Skeletal muscle satellite cell (primary cell): ENCODE data around the gene PTGIR.
"Not testable (repeated sequence)": the region's sequence is repeated elsewhere in the genome, so short reads cannot be mapped to it uniquely, and the experiment has no call there.

ENCODE experiments used
- H3K27me3 ChIP-seq: 2 replicates; pipeline ENCODE4 v1.7.0; 2013; ENCODE audit warnings: low read length; ENCODE audit not compliant: control insufficient read depth, insufficient read depth
- H3K36me3 ChIP-seq: 2 replicates; pipeline ENCODE4 v1.7.0; 2013; ENCODE audit warnings: mild to moderate bottlenecking, control low read depth, low read length; ENCODE audit not compliant: insufficient read depth
- H3K4me1 ChIP-seq: 2 replicates; pipeline ENCODE4 v1.7.0; 2013; ENCODE audit warnings: low read length; ENCODE audit not compliant: control insufficient read depth, insufficient read depth
- H3K4me2 ChIP-seq: 2 replicates; pipeline ENCODE4 v1.7.0; 2013; ENCODE audit warnings: mild to moderate bottlenecking, low read length
- H3K4me3 ChIP-seq: 2 replicates; pipeline ENCODE4 v1.7.0; 2013; ENCODE audit warnings: low read length
- H3K9ac ChIP-seq: 2 replicates; pipeline ENCODE4 v1.7.0; 2013; ENCODE audit warnings: mild to moderate bottlenecking, low read depth, low read length, moderate library complexity
- H3K9me3 ChIP-seq: replicated peaks from 2 replicates; pipeline ENCODE4 v1.7.0; 2013; ENCODE audit warnings: mild to moderate bottlenecking, control low read depth, low read length

The PTGIR gene

DNA sequence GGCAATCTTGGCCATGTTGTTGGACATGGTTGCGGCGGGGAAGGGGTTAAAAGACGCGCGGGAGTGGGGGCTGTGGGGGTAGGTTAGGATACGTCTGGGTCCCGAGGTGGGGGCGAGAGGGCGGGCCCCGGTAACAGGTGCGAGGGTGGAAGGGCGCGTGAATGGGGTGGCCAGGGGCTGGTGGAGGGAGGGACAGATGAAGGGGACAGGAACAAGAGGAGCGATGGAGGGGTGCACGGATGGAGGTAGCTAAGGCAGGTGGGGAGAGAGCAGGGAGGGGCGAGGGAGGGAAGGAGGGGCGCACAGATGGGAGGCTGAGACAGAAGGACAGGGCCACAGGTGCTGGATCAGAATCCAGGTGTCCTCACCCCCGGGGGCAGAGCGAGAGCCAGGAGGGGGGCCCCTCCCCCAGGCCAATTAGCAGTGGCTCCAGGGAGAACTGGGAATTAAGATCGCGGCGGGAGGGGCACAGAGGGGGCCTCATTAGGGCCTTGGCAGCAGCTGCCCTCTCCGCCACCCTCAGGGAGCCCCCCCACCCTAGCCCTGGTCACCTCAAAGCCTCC lies 9.8 kb upstream of the PTGIR start:
- H3K9me3 ChIP-seq = no peaks in the 10 kb centered on the region
- peaks cover 30% of the 10 kb centered on the region for H3K4me1 ChIP-seq
- H3K4me3 ChIP-seq = peak overlapping the region; percentile 60
- peak overlapping the region; percentile 81 for H3K4me2 ChIP-seq
- H3K36me3 ChIP-seq = no peaks in the 10 kb centered on the region
- no peak overlapping the region for H3K9ac ChIP-seq
- H3K27me3 ChIP-seq = peaks cover 30% of the 10 kb centered on the region

DNA sequence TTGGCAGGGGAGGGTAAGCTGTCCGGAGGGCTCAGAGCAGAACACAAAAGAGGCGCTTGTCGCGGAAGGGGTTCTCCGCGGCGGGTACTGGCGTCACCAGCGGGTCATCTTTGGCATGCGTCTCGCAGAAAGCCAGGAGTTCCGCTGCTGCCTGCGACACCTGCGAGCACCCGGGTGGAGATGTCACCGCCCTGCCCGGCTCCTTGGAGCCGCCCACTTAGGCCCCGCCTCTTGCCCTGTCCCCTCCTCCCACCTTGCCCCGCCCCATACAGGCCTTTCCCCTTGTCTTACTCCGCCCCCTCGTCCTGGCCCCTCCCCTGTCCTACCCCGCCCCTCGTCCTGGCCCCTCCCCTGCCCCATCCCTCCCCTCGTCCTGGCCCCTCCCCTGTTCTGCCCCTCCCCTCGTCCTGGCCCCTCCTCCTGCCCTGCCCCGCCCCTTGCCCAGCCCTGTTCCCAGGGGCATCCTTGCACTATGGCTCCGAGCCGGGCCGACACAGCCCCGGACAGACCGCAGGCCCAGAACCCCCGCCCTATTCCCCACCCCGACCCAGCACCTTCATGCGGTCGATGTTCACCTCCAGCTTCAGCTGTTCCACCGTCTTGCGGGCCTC lies 9.3 kb upstream of the PTGIR start:
- no peaks in the 10 kb centered on the region for H3K9me3 ChIP-seq
- H3K27me3 ChIP-seq = peaks cover 29% of the 10 kb centered on the region
- H3K9ac ChIP-seq = no peak overlapping the region
- H3K4me1 ChIP-seq = peaks cover 24% of the 10 kb centered on the region
- no peaks in the 10 kb centered on the region for H3K36me3 ChIP-seq
- H3K4me2 ChIP-seq = peak overlapping the region; percentile 81
- peak overlapping the region; percentile 61 for H3K4me3 ChIP-seq

DNA sequence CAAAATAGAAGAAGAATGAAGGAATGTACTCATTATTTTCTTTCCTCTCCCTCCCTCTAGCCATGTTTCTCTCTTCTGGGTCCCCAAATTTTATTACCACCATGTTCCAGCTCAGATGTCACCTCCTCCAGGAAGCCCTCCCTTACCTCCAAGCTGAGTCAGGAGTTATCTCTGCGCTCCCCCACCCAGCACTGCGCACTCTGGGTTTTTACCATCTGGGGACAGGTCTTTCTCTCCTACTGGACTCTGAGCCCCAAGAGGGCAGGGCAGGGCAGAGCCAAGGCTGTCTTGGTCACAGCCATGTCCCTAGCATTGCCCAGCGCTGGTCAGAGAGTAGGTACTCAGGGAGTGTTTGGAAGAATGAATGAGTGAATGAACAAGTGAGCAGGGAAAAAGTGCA lies 8.2 kb upstream of the PTGIR start:
- Histone ChIP-seq H3K9ac (no peak overlapping the region), H3K36me3 (no peaks in the 10 kb centered on the region), H3K4me3 (no peak overlapping the region), H3K4me2 (no peak overlapping the region), H3K4me1 (peaks cover 15% of the 10 kb centered on the region), H3K27me3 (peaks cover 25% of the 10 kb centered on the region), H3K9me3 (no peaks in the 10 kb centered on the region)

DNA sequence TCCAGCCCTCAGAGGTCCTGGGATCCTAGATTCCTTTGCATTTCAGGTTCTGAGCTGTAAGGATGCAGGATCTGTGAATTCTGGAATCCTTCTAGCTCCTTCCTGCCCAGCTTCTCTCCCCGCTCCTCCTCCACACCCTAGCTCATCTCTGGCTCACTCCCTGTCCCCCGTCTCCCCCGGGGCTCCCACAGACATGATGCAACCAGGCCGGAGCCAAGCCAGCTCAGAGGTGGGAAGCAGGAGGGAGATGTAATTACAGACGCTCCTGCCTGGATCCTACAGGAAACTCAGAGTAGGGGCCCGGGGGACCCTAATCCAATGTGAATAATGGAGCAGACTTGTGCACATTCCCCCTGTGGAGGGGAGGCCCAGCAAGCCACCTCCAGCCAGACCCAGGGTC lies 6.6 kb upstream of the PTGIR start:
- H3K9me3 ChIP-seq = no peaks in the 10 kb centered on the region
- no peak overlapping the region for H3K4me3 ChIP-seq
- peaks cover 15% of the 10 kb centered on the region for H3K4me1 ChIP-seq
- peaks cover 24% of the 10 kb centered on the region for H3K27me3 ChIP-seq
- H3K9ac ChIP-seq = no peak overlapping the region
- H3K36me3 ChIP-seq = no peaks in the 10 kb centered on the region
- H3K4me2 ChIP-seq = no peak overlapping the region

DNA sequence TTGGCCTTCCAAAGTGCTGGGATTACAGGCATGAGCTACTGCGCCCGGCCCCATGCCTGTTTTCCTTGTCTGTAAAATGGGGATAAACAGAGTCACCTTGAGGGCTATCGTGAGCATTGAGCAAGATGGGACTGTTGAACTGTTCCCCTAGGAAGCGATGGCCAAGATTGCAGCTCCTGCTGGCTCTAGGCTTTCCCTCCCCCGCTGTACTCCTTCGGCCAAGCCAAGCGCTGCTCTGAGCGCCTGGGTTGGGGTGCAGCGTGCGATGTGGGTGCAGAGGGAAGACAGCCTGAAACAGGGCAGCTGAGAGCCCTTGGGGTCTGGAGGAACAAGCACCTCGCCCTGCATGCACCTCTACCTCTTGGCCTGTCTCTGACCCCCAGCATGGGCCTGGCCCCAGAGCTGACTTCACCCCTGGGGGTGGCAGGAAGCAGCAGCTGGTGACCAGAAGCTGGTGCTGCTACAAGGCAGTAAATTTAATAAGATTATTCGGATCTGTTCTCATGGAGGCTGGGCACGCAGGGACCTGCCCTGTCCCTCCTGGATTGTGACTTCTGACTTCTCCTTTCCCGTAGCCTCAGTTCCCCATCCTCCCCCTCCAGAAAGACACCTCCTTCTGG lies 5.8 kb upstream of the PTGIR start:
- Histone ChIP-seq H3K4me3 (no peak overlapping the region), H3K27me3 (peaks cover 18% of the 10 kb centered on the region), H3K4me1 (peaks cover 16% of the 10 kb centered on the region)

DNA sequence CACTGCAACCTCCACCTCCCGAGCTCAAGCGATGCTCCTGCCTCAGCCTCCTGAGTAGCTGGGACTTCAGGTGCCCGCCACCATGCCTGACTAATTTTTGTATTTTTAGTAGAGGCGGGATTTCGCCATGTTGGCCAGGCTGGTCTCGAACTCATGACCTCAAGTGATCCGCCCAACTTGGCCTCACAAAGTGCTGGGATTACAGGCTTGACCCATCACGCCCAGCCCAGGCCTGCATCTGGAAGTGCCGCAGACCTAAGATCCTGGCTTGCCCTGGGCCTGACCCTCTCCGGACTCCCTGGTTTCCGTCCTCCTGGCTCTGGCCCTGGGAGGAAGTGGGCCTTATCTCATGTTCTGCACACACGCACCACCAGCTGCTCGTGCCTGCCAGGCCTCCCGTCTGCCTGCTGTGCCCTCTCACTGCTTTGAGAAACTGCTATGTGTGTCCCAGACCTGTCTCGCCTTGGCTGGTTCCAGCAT lies 4.7 kb upstream of the PTGIR start:
- Histone ChIP-seq H3K27me3 (peaks cover 11% of the 10 kb centered on the region), H3K4me3 (no peak overlapping the region), H3K4me2 (no peak overlapping the region), H3K4me1 (peaks cover 25% of the 10 kb centered on the region), H3K36me3 (no peaks in the 10 kb centered on the region), H3K9me3 (no peaks in the 10 kb centered on the region), H3K9ac (no peak overlapping the region)

More for the DNA sequence above, 5.8 kb upstream of the PTGIR start:
- H3K36me3 ChIP-seq = no peaks in the 10 kb centered on the region
- H3K4me2 ChIP-seq = no peak overlapping the region
- H3K9me3 ChIP-seq = no peaks in the 10 kb centered on the region
- H3K9ac ChIP-seq = no peak overlapping the region

DNA sequence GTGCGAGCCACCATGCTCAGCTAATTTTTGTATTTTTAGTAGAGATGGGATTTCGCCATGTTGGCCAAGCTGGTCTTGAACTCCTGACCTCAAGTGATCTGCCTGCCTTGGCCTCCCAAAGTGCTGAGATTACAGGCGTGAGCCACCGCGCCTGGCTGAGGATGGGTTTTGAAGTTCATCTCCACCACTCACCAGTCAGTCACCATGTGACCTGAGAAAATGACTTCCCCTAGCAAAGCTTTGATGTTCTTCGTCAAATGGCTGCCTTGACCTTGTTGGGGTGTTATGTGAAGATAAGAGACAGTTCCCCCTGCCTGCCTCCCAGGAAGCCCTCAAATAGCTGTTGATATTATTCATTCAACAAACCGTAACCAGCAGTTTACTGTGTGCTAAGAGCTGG lies 4.1 kb upstream of the PTGIR start:
- Histone ChIP-seq H3K27me3 (peaks cover 10% of the 10 kb centered on the region), H3K4me1 (peaks cover 23% of the 10 kb centered on the region)
- not testable (repeated sequence) for H3K4me2 ChIP-seq, H3K9ac ChIP-seq, H3K4me3 ChIP-seq, H3K36me3 ChIP-seq, H3K9me3 ChIP-seq

DNA sequence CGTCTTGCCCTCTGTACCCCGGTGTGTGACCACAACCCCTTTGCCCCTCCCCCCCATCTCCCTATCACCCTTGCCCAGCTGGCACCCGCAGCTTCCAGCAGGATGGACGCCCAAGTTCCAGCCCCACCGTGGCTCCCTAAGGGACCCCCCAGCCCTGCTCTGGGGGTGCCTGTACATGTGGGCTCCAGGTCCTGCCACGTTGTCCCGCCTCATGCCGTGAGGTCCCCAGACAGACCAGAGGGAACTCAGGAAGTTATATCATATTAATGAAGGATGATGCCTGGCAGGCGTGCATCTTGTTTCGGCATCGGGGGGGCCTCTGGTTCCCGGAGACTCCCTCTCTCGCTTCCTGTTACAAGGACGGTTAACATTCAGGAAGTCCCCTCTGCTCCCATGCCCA lies 1.6 kb upstream of the PTGIR start:
- H3K9ac ChIP-seq = no peak overlapping the region
- H3K36me3 ChIP-seq = no peaks in the 10 kb centered on the region
- H3K4me3 ChIP-seq = no peak overlapping the region
- peaks cover 21% of the 10 kb centered on the region for H3K4me1 ChIP-seq
- no peaks in the 10 kb centered on the region for H3K9me3 ChIP-seq
- H3K27me3 ChIP-seq = peaks cover 4% of the 10 kb centered on the region
- H3K4me2 ChIP-seq = no peak overlapping the region

DNA sequence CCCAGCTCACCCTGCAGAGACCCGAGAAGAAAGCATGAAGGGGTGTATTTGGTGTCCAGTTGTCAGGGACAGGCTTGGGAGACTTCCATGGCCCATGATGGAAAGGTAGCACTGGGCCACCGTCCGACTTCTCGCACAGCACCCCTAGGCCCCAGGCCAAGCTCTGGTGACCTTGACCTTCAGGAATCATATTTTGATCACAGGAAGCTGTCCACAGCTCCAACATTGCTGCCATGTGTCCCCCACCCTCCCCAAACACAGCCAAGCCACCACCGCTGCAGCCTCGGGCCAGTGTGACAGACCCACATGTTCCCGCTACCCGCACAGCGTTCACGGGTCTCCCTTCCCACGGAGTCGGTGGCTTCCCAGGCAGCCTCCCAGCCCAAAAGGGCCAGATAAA lies 842 bp upstream of the PTGIR start:
- H3K9me3 ChIP-seq = no peaks in the 10 kb centered on the region
- no peaks in the 10 kb centered on the region for H3K36me3 ChIP-seq
- no peak overlapping the region for H3K4me2 ChIP-seq
- peaks cover 20% of the 10 kb centered on the region for H3K4me1 ChIP-seq
- no peak overlapping the region for H3K9ac ChIP-seq
- H3K27me3 ChIP-seq = peaks cover 10% of the 10 kb centered on the region
- no peak overlapping the region for H3K4me3 ChIP-seq

DNA sequence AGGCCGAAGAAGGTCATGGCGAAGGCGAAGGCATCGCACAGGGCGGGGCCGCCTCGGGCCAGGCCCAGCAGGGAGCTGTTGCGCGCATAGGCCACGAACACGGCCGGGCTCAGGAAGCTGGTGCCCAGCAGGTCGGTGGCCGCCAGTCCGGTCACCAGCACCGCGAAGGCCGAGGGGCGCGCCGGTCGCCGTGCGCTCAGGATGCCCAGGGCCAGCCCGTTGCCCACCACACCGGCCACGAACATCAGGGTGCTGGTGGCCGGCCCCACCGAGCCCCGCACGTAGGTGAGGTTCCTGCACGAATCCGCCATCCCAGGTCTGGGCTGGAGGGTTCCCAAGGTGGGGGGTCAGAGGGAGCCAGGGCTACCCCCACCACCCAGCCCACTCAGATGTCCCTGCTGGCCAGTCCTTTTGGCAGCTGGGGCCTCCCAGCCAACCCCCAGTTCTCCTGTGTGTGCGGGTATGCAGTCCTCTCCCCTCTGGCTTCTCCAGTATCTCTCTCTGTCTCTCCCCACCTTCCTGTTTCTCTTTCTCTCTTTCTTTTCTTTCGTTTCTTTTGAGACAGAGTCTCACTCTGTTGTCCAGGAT lies 880 bp downstream of the PTGIR start:
- H3K9ac ChIP-seq = no peak overlapping the region
- no peaks in the 10 kb centered on the region for H3K36me3 ChIP-seq
- H3K27me3 ChIP-seq = peaks cover 10% of the 10 kb centered on the region
- H3K4me3 ChIP-seq = no peak overlapping the region
- no peak overlapping the region for H3K4me2 ChIP-seq
- H3K4me1 ChIP-seq = peaks cover 23% of the 10 kb centered on the region
- no peaks in the 10 kb centered on the region for H3K9me3 ChIP-seq

DNA sequence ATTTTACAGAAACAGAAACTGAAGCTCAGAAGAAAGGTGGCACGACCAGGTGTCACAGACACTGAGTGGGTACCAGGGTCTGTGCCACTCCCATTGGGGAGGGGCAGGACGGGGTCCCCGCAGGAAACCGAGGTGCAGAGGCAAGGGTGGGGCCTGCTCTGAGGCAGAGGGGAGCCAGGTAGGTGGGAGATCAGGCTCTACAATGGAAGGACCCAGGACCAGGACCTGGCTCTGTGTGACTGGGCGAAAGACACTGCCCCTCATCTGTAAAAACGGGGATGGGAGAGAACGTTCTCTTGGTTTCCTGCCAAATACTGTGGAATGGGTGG lies 2.8 kb downstream of the PTGIR start:
- H3K4me3 ChIP-seq = no peak overlapping the region

More for the DNA sequence above, 2.8 kb downstream of the PTGIR start:
- H3K4me2 ChIP-seq = no peak overlapping the region
- H3K4me1 ChIP-seq = peaks cover 25% of the 10 kb centered on the region
- H3K36me3 ChIP-seq = no peaks in the 10 kb centered on the region
- no peak overlapping the region for H3K9ac ChIP-seq
- H3K27me3 ChIP-seq = peaks cover 6% of the 10 kb centered on the region
- no peaks in the 10 kb centered on the region for H3K9me3 ChIP-seq
